Endodermal cell (in vitro differentiated cells): Measurements from ENCODE around the gene SMCO1. TPM values are rescaled to one million over a fixed set of nuclear protein-coding genes. Genes with fewer than 3 reads are reported as not detected.
"Not testable (repeated sequence)": the region's sequence is repeated elsewhere in the genome, so short reads cannot be mapped to it uniquely, and the experiment has no call there.

Experiments used
- DNase-seq: peaks from one replicate; pipeline ENCODE4 v3.0.0-alpha.2; 2017
- H3K27ac ChIP-seq: 2 replicates; pipeline ENCODE4 v1.5.1; 2013; ENCODE audit warnings: mild to moderate bottlenecking, low read depth, low read length, moderate library complexity
- H3K27me3 ChIP-seq: 2 replicates; pipeline ENCODE4 v1.6.1; 2013; ENCODE audit warnings: mild to moderate bottlenecking, low read length, moderate library complexity; ENCODE audit not compliant: insufficient read depth, control insufficient read depth, poor library complexity, severe bottlenecking
- H3K36me3 ChIP-seq: 2 replicates; pipeline ENCODE4 v1.7.0; 2013; ENCODE audit warnings: mild to moderate bottlenecking, low read length, moderate library complexity; ENCODE audit not compliant: control insufficient read depth, insufficient read depth
- H3K4me1 ChIP-seq: one replicate; pipeline ENCODE4 v1.7.0; 2013; ENCODE audit warnings: low read length; ENCODE audit not compliant: control insufficient read depth, insufficient read depth
- H3K4me3 ChIP-seq: 2 replicates; pipeline ENCODE4 v1.5.1; 2013; ENCODE audit warnings: mild to moderate bottlenecking, low read length, moderate library complexity
- H3K9ac ChIP-seq: 2 replicates; pipeline ENCODE4 v1.6.1; 2013; ENCODE audit warnings: mild to moderate bottlenecking, low read length, moderate library complexity; ENCODE audit not compliant: poor library complexity, severe bottlenecking; ENCODE audit errors: extremely low read depth
- H3K9me3 ChIP-seq: 2 replicates; pipeline ENCODE4 v1.6.1; 2013; ENCODE audit warnings: mild to moderate bottlenecking, low read length, moderate library complexity; ENCODE audit not compliant: control insufficient read depth
- H3K27ac Mint-ChIP-seq: 2 replicates; pipeline ENCODE4 v1.8.0; 2020; ENCODE audit warnings: mixed read lengths
- H3K27me3 Mint-ChIP-seq: 2 replicates; pipeline ENCODE4 v1.8.0; 2021; ENCODE audit warnings: mild to moderate bottlenecking, mixed read lengths; ENCODE audit not compliant: insufficient read depth
- H3K36me3 Mint-ChIP-seq: 2 replicates; pipeline ENCODE4 v1.8.0; 2020; ENCODE audit warnings: low read depth, mixed read lengths
- H3K4me1 Mint-ChIP-seq: 2 replicates; pipeline ENCODE4 v1.8.0; 2020; ENCODE audit warnings: mixed read lengths
- H3K4me3 Mint-ChIP-seq: 2 replicates; pipeline ENCODE4 v1.8.0; 2020; ENCODE audit warnings: mild to moderate bottlenecking, moderate library complexity, mixed read lengths
- H3K9me3 Mint-ChIP-seq: 2 replicates; pipeline ENCODE4 v1.8.0; 2020; ENCODE audit warnings: mild to moderate bottlenecking, mixed read lengths
- WGBS, 2 experiments: methylation state at CpG; one replicate each; pipeline versions ENCODE4 v1.1.5 to v1.1.7; 2013; ENCODE audit warnings: missing lambda C conversion rate in 2 of 2, mixed read lengths in 1 of 2; ENCODE audit not compliant: insufficient coverage in 1 of 2, insufficient read length in 1 of 2; 5-methylcytosine and 5-hydroxymethylcytosine counted together
- total RNA-seq, 2 donors: library from RNA; stranded (reverse); fragmentation: NEBNext Ultra II Directional in 1 of 2; extraction: Animal tissue kit (Norgen Biotek cat#: 25700) in 1 of 2; gene quantifications; 2 replicates in 1 of 2; 3 replicates in 1 of 2; pipeline ENCODE4 v1.2.1, GENCODE V29; 2021
- TF ChIP-seq, protein P1 (sequence below): fragments of 200-600 bp; sonication (generic); conservative IDR thresholded peaks from 2 replicates; pipeline ENCODE4 v1.5.0; 2021; ENCODE audit warnings: antibody characterized with exemption, mild to moderate bottlenecking

SMCO1 gene
- total RNA-seq, 2 donors from 2014 or later, result not detected

DNA sequence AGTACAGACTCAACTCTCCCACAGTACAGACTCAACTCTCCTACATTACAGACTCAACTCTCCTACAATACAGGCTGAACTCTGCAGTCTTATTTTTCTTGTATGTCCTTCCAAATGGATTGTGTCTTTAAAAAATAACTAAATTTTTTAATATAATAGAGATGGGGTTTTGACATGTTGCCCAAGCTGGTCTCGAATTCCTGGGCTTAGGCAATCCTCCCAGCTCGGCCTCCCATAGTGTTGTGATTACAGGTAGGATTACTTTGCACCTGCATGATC lies 51.7 kb downstream of the SMCO1 start:
- TF ChIP-seq, protein P1, sequence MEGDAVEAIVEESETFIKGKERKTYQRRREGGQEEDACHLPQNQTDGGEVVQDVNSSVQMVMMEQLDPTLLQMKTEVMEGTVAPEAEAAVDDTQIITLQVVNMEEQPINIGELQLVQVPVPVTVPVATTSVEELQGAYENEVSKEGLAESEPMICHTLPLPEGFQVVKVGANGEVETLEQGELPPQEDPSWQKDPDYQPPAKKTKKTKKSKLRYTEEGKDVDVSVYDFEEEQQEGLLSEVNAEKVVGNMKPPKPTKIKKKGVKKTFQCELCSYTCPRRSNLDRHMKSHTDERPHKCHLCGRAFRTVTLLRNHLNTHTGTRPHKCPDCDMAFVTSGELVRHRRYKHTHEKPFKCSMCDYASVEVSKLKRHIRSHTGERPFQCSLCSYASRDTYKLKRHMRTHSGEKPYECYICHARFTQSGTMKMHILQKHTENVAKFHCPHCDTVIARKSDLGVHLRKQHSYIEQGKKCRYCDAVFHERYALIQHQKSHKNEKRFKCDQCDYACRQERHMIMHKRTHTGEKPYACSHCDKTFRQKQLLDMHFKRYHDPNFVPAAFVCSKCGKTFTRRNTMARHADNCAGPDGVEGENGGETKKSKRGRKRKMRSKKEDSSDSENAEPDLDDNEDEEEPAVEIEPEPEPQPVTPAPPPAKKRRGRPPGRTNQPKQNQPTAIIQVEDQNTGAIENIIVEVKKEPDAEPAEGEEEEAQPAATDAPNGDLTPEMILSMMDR, result no peak
- Histone ChIP-seq H3K36me3 (peaks cover 5% of the 10 kb centered on the region), H3K4me1 (no peaks in the 10 kb centered on the region), H3K27ac (no peak overlapping the region), H3K27me3 (no peaks in the 10 kb centered on the region), H3K4me3 (no peak overlapping the region), H3K9me3 (no peaks in the 10 kb centered on the region), H3K9ac (no peak overlapping the region)
- H3K36me3 Mint-ChIP-seq, result peaks cover 12% of the 10 kb centered on the region
- H3K27ac Mint-ChIP-seq, result no peak overlapping the region
- no peak overlapping the region for H3K4me3 Mint-ChIP-seq
- H3K9me3 Mint-ChIP-seq, result peaks cover 14% of the 10 kb centered on the region
- WGBS, 2 experiments, result 77% methylated on average over 2 of the region's 2 CpGs; no CpG with 5 or more reads in 1 of the 2 experiments
- H3K4me1 Mint-ChIP-seq, result no peaks in the 10 kb centered on the region
- no peaks in the 10 kb centered on the region for H3K27me3 Mint-ChIP-seq
- no peak for DNase-seq

DNA sequence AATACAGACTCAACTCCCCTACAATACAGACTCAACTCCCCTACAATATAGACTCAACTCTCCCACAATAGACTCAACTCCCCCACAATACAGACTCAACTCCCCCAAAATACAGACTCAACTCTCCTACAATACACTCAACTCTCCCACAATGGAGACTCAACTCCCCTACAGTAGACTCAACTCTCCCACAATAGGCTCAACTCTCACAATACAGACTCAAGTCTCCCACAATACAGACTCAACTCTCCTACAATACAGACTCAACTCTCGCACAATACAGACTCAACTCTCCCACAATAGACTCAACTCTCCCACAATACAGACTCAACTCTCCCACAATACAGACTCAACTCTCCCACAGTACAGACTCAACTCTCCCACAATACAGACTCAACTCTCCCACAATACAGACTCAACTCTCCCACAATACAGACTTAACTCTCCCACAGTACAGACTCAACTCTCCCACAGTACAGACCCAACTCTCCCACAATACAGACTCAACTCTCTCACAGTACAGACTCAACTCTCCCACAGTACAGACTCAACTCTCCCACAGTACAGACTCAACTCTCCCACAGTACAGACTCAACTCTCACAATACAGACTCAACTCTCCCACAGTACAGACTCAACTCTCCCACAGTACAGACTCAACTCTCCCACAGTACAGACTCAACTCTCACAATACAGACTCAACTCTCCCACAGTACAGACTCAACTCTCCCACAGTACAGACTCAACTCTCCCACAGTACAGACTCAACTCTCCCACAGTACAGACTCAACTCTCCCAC lies 52.3 kb downstream of the SMCO1 start:
- H3K36me3 ChIP-seq, H3K4me3 ChIP-seq, H3K4me1 Mint-ChIP-seq, H3K27me3 ChIP-seq, H3K27me3 Mint-ChIP-seq, H3K4me1 ChIP-seq, H3K4me3 Mint-ChIP-seq, H3K27ac Mint-ChIP-seq, H3K9ac ChIP-seq, H3K9me3 ChIP-seq, H3K27ac ChIP-seq, DNase-seq: not testable (repeated sequence)
- 95% methylated on average over 1 of the region's 1 CpG; no CpG with 5 or more reads in 1 of the 2 experiments for WGBS, 2 experiments
- Mint-ChIP-seq H3K9me3 (peaks cover 14% of the 10 kb centered on the region), H3K36me3 (peaks cover 11% of the 10 kb centered on the region)

DNA sequence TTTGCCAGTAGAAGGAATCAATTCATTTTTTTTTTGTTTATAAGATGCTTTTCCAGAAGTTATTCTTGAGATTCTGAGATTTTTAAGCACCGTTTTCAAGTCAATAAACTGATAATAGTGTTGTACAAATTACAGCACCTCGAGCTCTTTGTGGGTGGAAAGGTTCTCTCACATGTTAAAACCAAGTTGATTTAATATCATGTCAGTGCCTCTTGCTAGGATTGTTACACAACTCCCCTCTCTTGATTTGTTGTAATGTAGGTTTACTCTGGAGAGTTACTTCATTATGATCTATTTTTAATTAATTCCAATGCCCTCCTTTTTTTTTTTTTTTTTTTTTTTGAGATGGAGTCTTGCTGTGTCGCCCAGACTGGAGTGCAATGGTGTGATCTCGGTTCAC lies 57.1 kb downstream of the SMCO1 start:
- Histone ChIP-seq H3K27me3 (no peaks in the 10 kb centered on the region), H3K9ac (no peak overlapping the region), H3K36me3 (no peaks in the 10 kb centered on the region), H3K4me1 (no peaks in the 10 kb centered on the region), H3K4me3 (no peak overlapping the region), H3K27ac (no peak overlapping the region), H3K9me3 (no peaks in the 10 kb centered on the region)
- H3K27me3 Mint-ChIP-seq, result no peaks in the 10 kb centered on the region
- peaks cover 8% of the 10 kb centered on the region for H3K9me3 Mint-ChIP-seq
- no peak overlapping the region for H3K4me3 Mint-ChIP-seq
- 86 to 100% methylated on average over 1 to 4 of the region's 4 CpGs for WGBS, 2 experiments
- H3K36me3 Mint-ChIP-seq, result peaks cover 2% of the 10 kb centered on the region
- TF ChIP-seq, protein P1, result no peak
- H3K27ac Mint-ChIP-seq, result no peak overlapping the region
- H3K4me1 Mint-ChIP-seq, result no peaks in the 10 kb centered on the region
- no peak for DNase-seq

DNA sequence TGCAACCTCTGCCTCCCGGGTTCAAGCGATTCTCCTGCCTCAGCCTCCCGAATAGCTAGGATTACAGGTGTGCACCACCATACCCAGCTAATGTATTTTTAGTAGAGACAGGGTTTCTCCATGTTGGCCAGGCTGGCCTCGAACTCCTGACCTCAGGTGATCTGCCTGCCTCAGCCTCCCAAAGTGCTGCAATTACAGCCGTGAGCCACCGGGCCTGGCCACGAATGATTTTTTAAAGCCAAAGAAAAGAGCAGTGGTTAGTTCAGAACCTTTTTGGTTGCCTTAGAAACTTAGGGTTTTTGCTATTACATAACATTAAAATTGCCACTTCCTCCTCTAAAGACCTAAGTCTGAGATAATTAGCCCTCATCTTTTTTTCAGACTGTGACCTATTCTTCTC lies 57.7 kb downstream of the SMCO1 start:
- not testable (repeated sequence) for H3K4me3 ChIP-seq, H3K36me3 Mint-ChIP-seq, H3K9ac ChIP-seq, H3K36me3 ChIP-seq, H3K27me3 Mint-ChIP-seq, H3K9me3 ChIP-seq, H3K27me3 ChIP-seq, H3K27ac Mint-ChIP-seq, H3K4me1 Mint-ChIP-seq, H3K4me1 ChIP-seq, H3K9me3 Mint-ChIP-seq, H3K27ac ChIP-seq, H3K4me3 Mint-ChIP-seq, DNase-seq
- TF ChIP-seq, protein P1, result peak; percentile 43
- WGBS, 2 experiments, result 71 to 86% methylated on average over 7 of the region's 7 CpGs
